Fibroblast of mammary gland (primary cell): Measurements from ENCODE around the gene DCAF4.
"Not testable (repeated sequence)": the region's sequence is repeated elsewhere in the genome, so short reads cannot be mapped to it uniquely, and the experiment has no call there.

Source experiments
- DNase-seq: peaks from one replicate; pipeline ENCODE4 v3.0.0-alpha.2; 2010; ENCODE audit warnings: low read depth
- H3K4me3 ChIP-seq: 2 replicates; pipeline ENCODE4 v1.5.1; 2011; ENCODE audit warnings: low read depth, mild to moderate bottlenecking, low read length, moderate library complexity; ENCODE audit not compliant: control insufficient read depth
- CTCF ChIP-seq: conservative IDR thresholded peaks from 2 replicates; pipeline ENCODE4 v1.5.1; 2011; ENCODE audit warnings: low read depth, low read length, inconsistent platforms; ENCODE audit not compliant: control insufficient read depth, insufficient read depth

Gene DCAF4

GRCh38 chr14:72948481-72949138, 22.3 kb downstream of the DCAF4 start:
- H3K4me3 ChIP-seq = no peak overlapping the region
- DNase-seq = peak; percentile 63
- TF ChIP-seq CTCF = peak; percentile 90

DNA sequence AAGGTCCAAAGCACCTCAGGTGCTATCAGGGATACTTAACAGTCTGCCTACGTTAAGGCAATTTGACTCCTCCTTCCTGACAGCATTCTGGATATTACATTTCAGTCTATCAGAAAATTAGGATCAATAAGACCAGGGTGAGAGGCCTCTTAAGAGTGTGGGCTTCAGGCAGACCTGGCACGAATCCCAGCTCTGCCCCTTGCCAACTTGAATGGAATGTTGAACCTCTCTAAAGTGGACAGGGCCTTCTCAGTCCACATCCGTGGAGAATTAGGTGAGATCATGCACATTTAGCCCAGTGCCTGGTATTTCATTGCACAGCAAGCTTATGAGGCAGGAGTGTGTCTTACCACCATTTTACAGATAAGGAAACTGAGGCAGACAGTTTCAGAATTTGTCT, 25.9 kb downstream of the DCAF4 start:
- H3K4me3 ChIP-seq = no peak overlapping the region
- no peak for DNase-seq
- no peak for TF ChIP-seq CTCF

- H3K4me3 ChIP-seq, DNase-seq: not testable (repeated sequence)
These were observed 30.5 kb downstream of the DCAF4 start for GRCh38 chr14:72956741-72957140.

GRCh38 chr14:72957213-72957612, 30.9 kb downstream of the DCAF4 start:
- no peak overlapping the region for H3K4me3 ChIP-seq
- no peak for DNase-seq
- no peak for TF ChIP-seq CTCF

- DNase-seq = no peak
- no peak overlapping the region for H3K4me3 ChIP-seq
- TF ChIP-seq CTCF = no peak
These were observed 32.3 kb downstream of the DCAF4 start for GRCh38 chr14:72958548-72958947.

DNA sequence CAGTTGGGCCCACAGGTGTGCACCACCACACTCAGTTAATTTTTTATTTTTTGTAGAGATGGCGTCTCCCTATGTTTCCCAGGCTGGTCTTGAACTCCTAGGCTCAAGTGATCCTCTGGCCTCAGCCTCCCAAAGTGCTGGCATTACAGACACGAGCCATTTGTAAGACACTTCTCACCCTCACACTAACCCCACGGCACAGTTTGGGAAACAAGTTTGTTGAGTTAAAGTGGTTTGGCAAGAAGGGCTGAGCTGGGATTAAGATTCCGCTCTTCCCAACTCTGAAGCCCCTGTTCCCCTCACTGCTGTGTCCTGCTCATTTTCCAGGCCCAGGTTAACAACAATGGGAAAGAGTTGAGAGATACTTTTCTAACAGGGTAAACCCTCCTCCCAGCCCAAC, 34.8 kb downstream of the DCAF4 start:
- not testable (repeated sequence) for H3K4me3 ChIP-seq, DNase-seq

- H3K4me3 ChIP-seq = no peak overlapping the region
- TF ChIP-seq CTCF = no peak
- DNase-seq = peak; percentile 20
These were observed 35.5 kb downstream of the DCAF4 start for GRCh38 chr14:72961579-72962335.

DNA sequence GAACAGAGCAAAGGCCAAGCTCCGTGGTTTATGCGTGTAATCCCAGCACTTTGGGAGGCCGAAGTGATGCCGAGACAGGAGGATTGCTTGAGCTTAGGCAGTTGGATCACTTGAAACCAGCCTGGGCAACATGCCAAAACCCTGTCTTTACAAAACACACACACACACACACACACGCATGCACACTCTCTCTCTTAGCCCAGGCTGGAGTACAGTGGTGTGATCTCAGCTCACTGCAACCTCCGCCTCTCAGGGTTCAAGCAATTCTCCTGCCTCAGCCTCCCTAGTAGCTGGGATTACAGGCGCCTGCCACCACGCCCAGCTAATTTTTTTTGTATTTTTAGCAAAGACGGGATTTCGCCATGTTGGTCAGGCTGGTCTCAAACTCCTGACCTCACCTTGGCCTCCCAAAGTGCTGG, 36.1 kb downstream of the DCAF4 start:
- not testable (repeated sequence) for H3K4me3 ChIP-seq
- DNase-seq = peak; percentile 78
